Activated naive CD8-positive, alpha-beta T cell treated with anti-CD3 and anti-CD28 coated beads, Interleukin-2, amount 10 ng/mL, durations not matched to agents 7 days and 5 days (primary cell): ENCODE data around the gene TMEM63A. TPM values are rescaled to one million over a fixed set of nuclear protein-coding genes. Genes with fewer than 3 reads are reported as not detected.

Experiments used
- ATAC-seq: fragments of 150-1000 bp; cut with Tn5 transposase; one replicate; pipeline ENCODE4 v1.10.0; 2021; ENCODE audit warnings: low read depth, moderate library complexity
- POLR2A ChIA-PET: fragments of 350-600 bp; sonication (Branson Sonifier 250); formaldehyde crosslinking; loops from one replicate; lab custom pipeline; 2021; ENCODE audit warnings: antibody characterized with exemption; lab: Charles Lee
- DNase-seq: peaks from one replicate; pipeline ENCODE4 v3.0.0; 2021
- H3K27ac Mint-ChIP-seq: one replicate; pipeline ENCODE4 v1.8.0; 2022; ENCODE audit warnings: mild to moderate bottlenecking, mixed read lengths
- H3K27me3 Mint-ChIP-seq: one replicate; pipeline ENCODE4 v1.8.0; 2022; ENCODE audit warnings: mild to moderate bottlenecking, moderate library complexity, mixed read lengths
- H3K36me3 Mint-ChIP-seq: one replicate; pipeline ENCODE4 v1.8.0; 2021; ENCODE audit warnings: mild to moderate bottlenecking, mixed read lengths
- H3K4me1 Mint-ChIP-seq: one replicate; pipeline ENCODE4 v1.8.0; 2021; ENCODE audit warnings: mixed read lengths
- H3K4me3 Mint-ChIP-seq: one replicate; pipeline ENCODE4 v1.8.0; 2022; ENCODE audit warnings: mild to moderate bottlenecking, moderate library complexity, mixed read lengths
- H3K9me3 Mint-ChIP-seq: one replicate; pipeline ENCODE4 v1.8.0; 2021; ENCODE audit warnings: mixed read lengths
- total RNA-seq, 2 experiments: library from RNA; stranded (reverse); gene quantifications; one replicate each; pipeline ENCODE4 v1.2.3, GENCODE V29; 2021

Gene TMEM63A
- total RNA-seq, 2 experiments from 2014 or later: 196 to 198 TPM

DNA sequence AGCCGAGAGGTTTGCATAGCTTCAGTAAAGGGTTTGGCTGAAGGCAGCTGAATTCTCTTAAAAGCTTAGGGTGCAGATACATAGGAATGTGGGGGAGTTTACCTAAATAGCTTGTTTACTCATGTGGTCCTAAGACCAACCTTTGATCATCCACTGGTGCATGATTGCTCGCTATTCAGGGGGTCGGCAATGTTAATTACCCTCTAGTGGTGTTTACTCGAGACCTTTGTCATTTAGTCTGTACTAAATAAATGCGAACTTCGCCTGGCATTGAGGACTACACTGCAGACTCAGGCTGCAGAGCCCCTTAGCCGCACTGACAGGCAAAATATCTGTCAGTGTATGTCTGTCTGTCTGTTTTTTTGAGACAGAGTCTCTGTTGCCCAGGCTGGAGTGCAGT is 31.8 kb downstream of the TMEM63A start:
- ATAC-seq (no peak), DNase-seq (no peak)
- Mint-ChIP-seq H3K27me3 (no peaks in the 10 kb centered on the region), H3K27ac (peak overlapping the region; percentile 24), H3K36me3 (peaks cover 51% of the 10 kb centered on the region), H3K9me3 (no peaks in the 10 kb centered on the region), H3K4me1 (peaks cover 39% of the 10 kb centered on the region), H3K4me3 (no peak overlapping the region)
- POLR2A ChIA-PET: interaction anchor here (0.8 to 1.4 kb wide), 4 partner anchors 31 to 146 kb away, joined by 3 to 4 read pairs (median 4); partner anchors contain the start of gene PYCR2

DNA sequence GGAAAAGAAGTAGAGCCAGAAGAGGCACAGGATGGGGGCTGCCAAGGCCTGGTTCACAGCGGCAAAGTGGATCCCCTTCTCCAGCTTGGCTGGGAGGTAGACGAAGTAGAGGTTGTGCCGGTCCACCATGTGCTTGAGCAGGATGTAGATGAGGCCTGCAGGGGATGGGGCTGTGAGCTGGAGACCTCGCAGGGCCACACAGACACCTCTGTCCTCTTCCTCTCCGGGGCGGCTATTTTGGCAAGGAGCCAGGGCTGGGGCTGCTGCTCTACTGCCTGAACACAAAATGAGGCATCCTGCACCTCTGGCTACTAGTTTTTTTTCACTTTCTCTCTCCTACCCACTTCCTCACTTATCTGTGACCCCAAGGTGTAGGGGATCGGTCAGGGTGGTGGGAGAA is 32.3 kb downstream of the TMEM63A start:
- no peaks in the 10 kb centered on the region for H3K9me3 Mint-ChIP-seq
- peaks cover 39% of the 10 kb centered on the region for H3K4me1 Mint-ChIP-seq
- H3K27me3 Mint-ChIP-seq: no peaks in the 10 kb centered on the region
- ATAC-seq: peak; percentile 61
- no peak overlapping the region for H3K4me3 Mint-ChIP-seq
- H3K36me3 Mint-ChIP-seq: peaks cover 51% of the 10 kb centered on the region
- POLR2A ChIA-PET: interaction anchor here (0.6 to 1.4 kb wide), 5 partner anchors 23 to 147 kb away, joined by 3 to 4 read pairs (median 3); partner anchors contain the start of gene PYCR2
- H3K27ac Mint-ChIP-seq: peak overlapping the region; percentile 39
- DNase-seq: peak; percentile 57

DNA sequence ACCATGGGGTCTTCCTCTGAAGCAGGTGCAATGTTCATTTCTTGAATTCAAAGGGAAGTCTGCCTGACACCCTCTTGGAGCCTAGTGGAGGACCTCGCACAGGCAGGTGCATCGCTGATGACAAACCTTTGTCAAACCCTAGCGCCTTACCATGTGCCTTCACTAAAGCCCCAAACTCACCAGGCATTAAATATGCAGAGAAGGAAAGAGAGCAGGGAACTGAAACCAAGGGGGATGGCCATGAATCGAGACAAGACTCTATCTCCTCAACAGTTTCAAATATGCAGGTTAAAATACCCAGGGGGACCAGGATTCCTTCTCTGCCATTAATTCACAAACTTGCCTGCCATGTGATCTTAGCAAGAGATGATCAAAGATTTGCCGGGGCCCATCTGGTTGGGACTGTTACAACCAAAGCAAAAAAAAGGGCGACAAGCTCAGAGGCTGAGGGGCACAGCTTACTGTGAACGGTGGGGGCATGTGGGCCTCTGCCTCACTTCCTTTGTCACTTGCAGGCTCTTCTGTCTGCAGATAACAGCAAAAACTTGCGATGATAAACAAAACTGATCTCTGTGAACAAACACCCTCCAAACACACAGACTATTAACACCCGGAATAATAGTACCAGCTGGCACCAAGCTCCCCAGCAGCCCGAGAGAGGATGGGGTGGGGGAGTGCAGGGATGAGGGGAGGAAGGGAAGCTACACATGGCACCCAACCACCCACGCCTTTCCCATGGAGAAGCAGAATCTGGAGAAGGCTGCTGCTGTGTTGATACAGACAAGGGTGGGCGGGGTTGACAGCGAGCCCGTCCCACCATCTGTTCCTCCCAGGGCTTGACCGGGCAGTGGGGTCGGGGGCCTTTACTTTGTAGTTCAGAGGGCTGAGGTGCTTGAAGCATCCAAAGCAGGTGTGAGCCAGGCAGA is 33.9 kb downstream of the TMEM63A start:
- ATAC-seq (peak; percentile 59), DNase-seq (no peak)
- Mint-ChIP-seq H3K36me3 (peaks cover 42% of the 10 kb centered on the region), H3K27ac (peak overlapping the region; percentile 81), H3K27me3 (no peaks in the 10 kb centered on the region), H3K4me1 (peaks cover 39% of the 10 kb centered on the region), H3K9me3 (no peaks in the 10 kb centered on the region), H3K4me3 (peak overlapping the region; percentile 24)
- POLR2A ChIA-PET: no interaction called here

DNA sequence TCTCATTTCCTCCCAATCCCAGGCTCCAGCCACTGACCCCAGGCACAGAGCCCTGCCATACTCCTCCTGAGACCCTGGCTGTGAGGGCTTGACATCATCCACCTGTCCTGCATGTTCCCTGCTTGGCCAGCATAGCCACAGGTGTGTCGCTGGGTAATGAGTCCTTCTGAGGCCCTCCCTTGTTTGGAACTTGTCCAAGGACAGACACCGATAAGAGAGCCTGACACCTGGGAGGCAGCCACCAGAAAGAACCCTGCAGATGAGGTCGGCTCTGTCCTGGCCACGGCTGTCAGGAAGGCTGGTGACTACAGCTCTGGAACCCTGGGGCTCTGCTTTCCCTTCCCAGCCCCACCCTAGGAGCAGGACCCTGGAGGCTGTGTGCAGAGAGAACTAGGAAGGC is 34.6 kb downstream of the TMEM63A start:
- POLR2A ChIA-PET: no interaction called here
- Mint-ChIP-seq H3K27ac (peak overlapping the region; percentile 81), H3K4me3 (no peak overlapping the region), H3K36me3 (peaks cover 36% of the 10 kb centered on the region), H3K27me3 (no peaks in the 10 kb centered on the region), H3K9me3 (no peaks in the 10 kb centered on the region), H3K4me1 (peaks cover 37% of the 10 kb centered on the region)
- ATAC-seq: no peak
- DNase-seq: no peak

DNA sequence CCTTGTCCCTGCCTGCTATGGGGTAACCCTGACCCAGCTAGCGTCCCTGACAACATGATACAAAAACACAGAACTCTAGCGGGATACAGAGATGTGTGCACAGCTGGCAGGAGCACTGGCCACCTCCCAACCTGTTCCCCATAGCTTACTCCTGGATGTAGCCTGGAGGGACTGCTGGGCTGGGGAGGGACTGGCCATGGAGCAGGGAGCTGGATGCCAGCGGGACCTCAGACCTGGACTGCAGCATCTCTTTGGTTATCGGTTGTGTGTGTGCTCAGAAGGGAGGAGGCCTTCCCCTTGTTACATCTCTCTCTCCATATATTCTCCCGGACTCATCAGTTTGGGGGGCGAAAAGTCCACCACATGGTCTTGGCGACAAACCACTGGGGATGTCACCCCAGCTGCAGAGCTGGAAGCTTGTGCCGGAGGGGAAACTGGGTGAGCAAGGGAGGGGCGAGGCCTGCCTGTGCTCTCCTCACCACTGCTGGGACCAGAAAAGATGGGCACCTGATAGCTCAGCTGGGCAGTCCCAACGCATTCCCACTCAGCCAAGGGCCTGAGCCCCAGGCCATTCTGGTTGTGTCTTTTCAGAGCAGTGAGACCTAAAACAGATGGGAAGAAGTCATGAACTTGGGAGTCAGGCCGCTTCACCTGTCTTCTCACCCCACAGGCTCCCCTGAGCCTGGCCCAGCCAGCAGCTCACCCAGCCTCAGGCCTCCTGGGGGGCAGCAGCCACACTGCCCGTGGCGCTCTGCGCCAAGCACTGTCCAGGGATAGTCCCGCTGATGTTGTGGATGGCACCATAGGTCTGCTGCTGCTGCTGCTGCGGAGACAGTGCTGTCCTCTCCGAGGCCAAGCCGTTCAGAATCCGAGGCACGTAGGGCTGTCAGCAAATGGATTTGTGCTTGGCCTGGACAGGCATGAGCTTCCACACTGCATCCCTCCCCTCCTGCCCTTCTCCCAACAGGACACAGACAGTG is 35.6 kb downstream of the TMEM63A start:
- Mint-ChIP-seq H3K4me1 (peaks cover 30% of the 10 kb centered on the region), H3K36me3 (peaks cover 27% of the 10 kb centered on the region), H3K27ac (no peak overlapping the region), H3K4me3 (no peak overlapping the region), H3K9me3 (no peaks in the 10 kb centered on the region), H3K27me3 (no peaks in the 10 kb centered on the region)
- DNase-seq (no peak), ATAC-seq (no peak)
- POLR2A ChIA-PET: no interaction called here

DNA sequence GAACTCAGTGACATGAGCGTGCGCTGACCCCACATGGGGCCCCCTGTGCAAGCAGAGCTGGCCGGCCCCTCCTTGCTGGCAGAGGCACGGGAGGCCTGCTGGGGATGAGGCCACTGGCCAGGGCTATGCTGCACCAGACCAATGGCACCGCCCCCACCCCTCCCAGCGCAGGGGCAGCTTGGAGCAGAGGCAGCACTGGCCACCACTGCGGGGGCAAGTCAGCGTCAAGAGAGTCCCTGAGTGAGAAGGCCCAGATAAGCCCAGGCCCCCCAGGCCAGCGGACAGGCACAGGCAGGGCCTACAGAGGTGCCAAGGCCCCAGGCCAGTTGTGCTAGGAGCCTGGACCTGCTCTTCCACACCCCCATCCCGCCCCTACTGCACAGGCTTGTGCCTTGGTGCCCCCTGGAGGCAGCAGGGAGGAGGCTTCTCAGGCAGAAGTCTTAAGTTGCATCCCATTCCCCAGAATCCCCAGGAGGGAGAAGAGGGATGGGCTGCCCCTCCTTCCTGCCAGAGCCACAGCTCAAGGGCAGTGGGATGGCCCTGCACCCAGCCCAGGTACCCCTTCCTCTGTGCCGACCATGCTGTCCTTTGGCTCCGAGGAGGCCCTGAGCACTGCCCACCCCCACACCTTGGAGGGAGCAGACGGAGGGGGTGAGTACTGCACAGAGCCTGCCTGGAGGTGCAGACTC is 36.5 kb downstream of the TMEM63A start:
- H3K27ac Mint-ChIP-seq: no peak overlapping the region
- no peak for DNase-seq
- peaks cover 26% of the 10 kb centered on the region for H3K4me1 Mint-ChIP-seq
- POLR2A ChIA-PET: no interaction called here
- no peak overlapping the region for H3K4me3 Mint-ChIP-seq
- ATAC-seq: no peak
- H3K9me3 Mint-ChIP-seq: no peaks in the 10 kb centered on the region
- H3K36me3 Mint-ChIP-seq: peaks cover 22% of the 10 kb centered on the region
- H3K27me3 Mint-ChIP-seq: no peaks in the 10 kb centered on the region

DNA sequence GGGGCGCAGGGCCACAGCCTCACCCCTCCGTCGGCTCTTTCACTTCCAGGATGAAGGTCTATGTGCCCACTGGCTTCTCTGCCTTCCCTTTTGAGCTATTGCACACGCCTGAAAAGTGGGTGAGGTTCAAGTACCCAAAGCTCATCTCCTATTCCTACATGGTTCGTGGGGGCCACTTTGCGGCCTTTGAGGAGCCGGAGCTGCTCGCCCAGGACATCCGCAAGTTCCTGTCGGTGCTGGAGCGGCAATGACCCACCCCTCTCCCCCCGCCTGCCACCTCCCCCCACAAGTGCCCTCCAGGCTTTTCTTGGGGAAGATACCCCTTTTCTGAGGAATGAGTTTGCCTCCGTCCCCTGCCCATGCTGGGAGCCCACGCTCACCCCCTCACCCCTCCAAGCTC is 37.1 kb downstream of the TMEM63A start:
- POLR2A ChIA-PET: no interaction called here
- no peak overlapping the region for H3K27ac Mint-ChIP-seq
- peaks cover 24% of the 10 kb centered on the region for H3K4me1 Mint-ChIP-seq

DNA sequence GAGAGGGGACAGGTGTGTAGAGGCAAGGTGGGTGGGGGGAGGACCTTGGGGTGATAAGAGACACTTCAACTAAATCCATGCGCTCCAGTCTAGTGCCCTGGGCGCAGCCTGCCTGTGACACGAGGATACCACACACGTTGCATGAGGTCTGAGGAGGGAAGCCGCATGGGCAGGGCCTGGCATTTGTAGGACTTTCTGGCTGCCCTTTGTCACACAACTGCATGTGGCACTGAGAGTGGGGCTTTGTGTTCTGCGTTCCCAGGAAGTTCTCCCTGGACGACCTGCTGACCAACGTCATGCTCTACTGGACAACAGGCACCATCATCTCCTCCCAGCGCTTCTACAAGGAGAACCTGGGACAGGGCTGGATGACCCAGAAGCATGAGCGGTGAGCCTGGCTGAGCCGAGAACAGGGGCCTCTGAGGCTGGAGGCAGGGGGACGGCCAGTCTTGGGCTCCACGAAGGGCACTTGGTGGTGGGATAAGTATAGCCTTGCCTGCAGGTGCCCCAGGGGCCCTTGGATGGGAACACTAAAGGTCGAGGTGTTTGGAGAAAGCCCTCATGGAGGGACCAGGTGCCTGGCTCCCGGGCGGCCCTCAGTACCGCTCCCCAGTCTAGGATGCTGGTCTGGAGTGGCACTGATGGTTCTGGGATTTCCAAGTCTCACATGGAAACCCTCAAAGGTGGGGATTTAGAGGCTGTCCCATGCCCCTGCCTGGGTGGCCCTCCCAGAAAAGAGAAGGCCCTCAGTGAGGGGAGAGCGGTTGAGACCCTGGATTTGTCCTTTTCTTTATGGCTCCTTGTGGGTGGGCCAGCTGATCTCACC is 37.7 kb downstream of the TMEM63A start:
- peaks cover 17% of the 10 kb centered on the region for H3K4me1 Mint-ChIP-seq
- no peak overlapping the region for H3K27ac Mint-ChIP-seq
- DNase-seq: no peak
- H3K36me3 Mint-ChIP-seq: peaks cover 12% of the 10 kb centered on the region
- no peaks in the 10 kb centered on the region for H3K27me3 Mint-ChIP-seq
- POLR2A ChIA-PET: no interaction called here
- no peak for ATAC-seq
- no peaks in the 10 kb centered on the region for H3K9me3 Mint-ChIP-seq
- H3K4me3 Mint-ChIP-seq: no peak overlapping the region

More for the DNA sequence above, 37.1 kb downstream of the TMEM63A start:
- peaks cover 19% of the 10 kb centered on the region for H3K36me3 Mint-ChIP-seq
- H3K4me3 Mint-ChIP-seq: no peak overlapping the region
- ATAC-seq: no peak
- no peak for DNase-seq
- H3K9me3 Mint-ChIP-seq: no peaks in the 10 kb centered on the region
- H3K27me3 Mint-ChIP-seq: no peaks in the 10 kb centered on the region

DNA sequence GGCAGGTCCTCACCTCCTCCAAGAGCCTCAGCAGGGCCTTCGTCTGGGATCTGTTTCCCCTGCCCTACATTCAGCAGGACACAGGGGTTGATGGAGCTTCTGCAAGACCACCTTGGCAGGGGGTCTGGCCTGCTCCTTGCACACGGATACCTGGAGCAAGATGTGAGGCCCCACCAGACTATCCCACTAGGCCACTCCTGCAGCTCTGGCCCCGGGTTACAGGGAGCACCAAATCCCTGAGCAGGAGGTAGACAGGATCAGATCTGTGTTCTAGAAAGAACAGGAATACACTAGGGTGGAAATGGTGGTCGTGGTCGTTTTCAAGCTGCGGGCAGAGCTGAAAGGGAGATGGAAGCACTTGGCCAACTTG is 38.8 kb downstream of the TMEM63A start:
- ATAC-seq (no peak), DNase-seq (no peak)
- POLR2A ChIA-PET: no interaction called here
- Mint-ChIP-seq H3K27ac (no peak overlapping the region), H3K4me3 (no peak overlapping the region), H3K4me1 (peaks cover 9% of the 10 kb centered on the region), H3K27me3 (no peaks in the 10 kb centered on the region), H3K36me3 (peaks cover 6% of the 10 kb centered on the region), H3K9me3 (no peaks in the 10 kb centered on the region)

DNA sequence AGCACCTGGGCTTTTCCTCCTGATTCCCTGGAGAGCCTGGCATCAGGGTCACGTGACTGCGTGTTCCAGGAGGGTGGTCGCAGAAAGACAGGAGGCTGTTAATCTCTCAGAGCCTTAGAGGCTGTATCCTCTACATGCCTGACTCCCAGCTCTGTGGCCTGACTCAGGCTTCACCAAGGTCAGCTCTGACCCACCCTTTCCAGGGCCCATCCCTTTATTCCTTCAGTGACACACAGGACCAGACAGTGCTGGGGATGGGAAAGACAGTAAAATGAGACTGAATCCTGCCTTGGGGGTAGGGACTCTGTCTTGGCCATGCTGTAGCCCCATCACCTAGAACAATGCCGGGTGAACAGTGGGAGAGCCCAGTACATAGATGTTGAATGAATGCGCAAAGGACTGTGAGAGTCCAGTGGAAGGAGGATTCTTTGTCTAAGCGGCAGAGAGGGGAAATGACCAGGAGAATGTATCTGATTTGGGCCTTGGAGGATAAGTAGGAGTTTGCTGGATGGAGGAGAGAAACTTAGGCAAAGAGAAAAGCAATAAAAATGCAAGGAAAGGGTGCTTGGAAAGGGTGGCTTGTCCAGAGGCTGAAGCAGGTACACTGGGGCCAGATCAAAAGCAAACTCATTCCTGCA is 39.3 kb downstream of the TMEM63A start:
- no peak for ATAC-seq
- no peaks in the 10 kb centered on the region for H3K9me3 Mint-ChIP-seq
- POLR2A ChIA-PET: interaction anchor here (0.8 kb wide), 1 partner anchor 17 kb away, joined by 3 read pairs; no protein-coding TSS in a partner anchor
- H3K27me3 Mint-ChIP-seq: no peaks in the 10 kb centered on the region
- no peak overlapping the region for H3K4me3 Mint-ChIP-seq
- peaks cover 4% of the 10 kb centered on the region for H3K4me1 Mint-ChIP-seq
- no peak for DNase-seq
- H3K36me3 Mint-ChIP-seq: peaks cover under 1% of the 10 kb centered on the region
- H3K27ac Mint-ChIP-seq: peak overlapping the region; percentile 9

DNA sequence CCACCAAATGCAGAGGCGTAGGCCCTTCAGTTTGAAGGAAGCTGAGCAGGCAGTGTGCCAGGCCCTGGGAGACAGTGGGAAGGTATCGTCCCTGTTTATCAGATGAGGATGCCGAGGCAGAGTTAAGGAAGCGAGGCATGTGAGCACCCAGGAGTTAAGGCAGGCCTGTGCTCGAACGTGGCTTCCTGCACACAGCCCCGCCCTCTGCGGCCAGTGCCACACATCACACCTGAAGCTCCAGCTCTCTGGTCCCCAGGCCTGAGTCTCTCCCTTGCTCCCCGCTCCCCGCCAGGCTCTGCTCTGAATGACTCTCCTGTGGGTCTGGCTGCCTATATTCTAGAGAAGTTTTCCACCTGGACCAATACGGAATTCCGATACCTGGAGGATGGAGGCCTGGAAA is 40.1 kb downstream of the TMEM63A start:
- no peak for DNase-seq
- Mint-ChIP-seq H3K9me3 (no peaks in the 10 kb centered on the region), H3K4me3 (no peak overlapping the region), H3K27me3 (no peaks in the 10 kb centered on the region), H3K4me1 (peaks cover 2% of the 10 kb centered on the region), H3K27ac (no peak overlapping the region), H3K36me3 (no peaks in the 10 kb centered on the region)
- no peak for ATAC-seq
- POLR2A ChIA-PET: interaction anchor here (0.7 to 0.8 kb wide), 3 partner anchors 17 to 735 kb away, joined by 3 read pairs; no protein-coding TSS in a partner anchor

DNA sequence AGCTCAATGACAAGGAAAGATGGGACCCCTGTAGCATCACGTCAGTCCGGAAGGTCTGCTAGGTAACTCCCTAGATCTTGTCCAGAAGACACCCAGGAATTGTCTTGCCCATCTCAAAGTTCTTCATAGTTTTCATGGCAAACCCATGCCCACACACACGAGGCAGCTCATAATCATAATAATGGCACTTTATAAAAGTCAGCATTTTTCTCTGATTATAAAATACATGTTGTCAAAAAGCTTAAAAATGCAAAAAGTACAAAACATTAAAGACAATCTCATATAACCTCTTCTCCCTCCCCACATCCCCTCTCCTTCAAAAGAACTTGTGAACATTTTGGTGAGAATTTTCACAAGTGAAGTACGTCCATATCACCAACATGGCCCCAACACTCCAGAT is 41.5 kb downstream of the TMEM63A start:
- Mint-ChIP-seq H3K27me3 (no peaks in the 10 kb centered on the region), H3K27ac (peak overlapping the region; percentile 0), H3K4me1 (peaks cover 2% of the 10 kb centered on the region), H3K9me3 (no peaks in the 10 kb centered on the region), H3K4me3 (no peak overlapping the region), H3K36me3 (no peaks in the 10 kb centered on the region)
- POLR2A ChIA-PET: interaction anchor here (0.7 kb wide), 1 partner anchor 69 kb away, joined by 3 read pairs; no protein-coding TSS in a partner anchor
- no peak for DNase-seq
- no peak for ATAC-seq
